Measurements from ENCODE around the gene GALP.
"Not testable (repeated sequence)": the region's sequence is repeated elsewhere in the genome, so short reads cannot be mapped to it uniquely, and the experiment has no call there.

The GALP gene

GRCh38 chr19:56148955-56149655 lies 26.7 kb upstream of the GALP start:
- not testable (repeated sequence) for DNase-seq

GRCh38 chr19:56149656-56150038 lies 26.2 kb upstream of the GALP start:
- DNase-seq, result no peak

- DNase-seq, result no peak
Measured at GRCh38 chr19:56150358-56150757, 25.4 kb upstream of the GALP start.

GRCh38 chr19:56152644-56153043 lies 23.2 kb upstream of the GALP start:
- DNase-seq, result no peak

- DNase-seq, result no peak
Measured at GRCh38 chr19:56153507-56153906, 22.3 kb upstream of the GALP start.

GRCh38 chr19:56155124-56155687 lies 20.6 kb upstream of the GALP start:
- DNase-seq, result no peak

GRCh38 chr19:56156768-56157167 lies 19.0 kb upstream of the GALP start:
- DNase-seq, result no peak

GRCh38 chr19:56158170-56158757 lies 17.5 kb upstream of the GALP start:
- no peak for DNase-seq

- no peak for DNase-seq
Measured at GRCh38 chr19:56159009-56159559, 16.7 kb upstream of the GALP start.

GRCh38 chr19:56159622-56160271 lies 16.1 kb upstream of the GALP start:
- DNase-seq, result no peak

- no peak for DNase-seq
Measured at GRCh38 chr19:56161534-56161933, 14.3 kb upstream of the GALP start.

GRCh38 chr19:56162258-56162657 lies 13.6 kb upstream of the GALP start:
- peak; percentile 44 for DNase-seq

GRCh38 chr19:56163097-56163496 lies 12.7 kb upstream of the GALP start:
- DNase-seq, result no peak

- DNase-seq, result no peak
Measured at GRCh38 chr19:56167064-56167578, 8.7 kb upstream of the GALP start.

- DNase-seq, result no peak
Measured at GRCh38 chr19:56170261-56170660, 5.5 kb upstream of the GALP start.

- no peak for DNase-seq
Measured at GRCh38 chr19:56174086-56174485, 1.7 kb upstream of the GALP start.

GRCh38 chr19:56174550-56174949 lies 1.3 kb upstream of the GALP start:
- DNase-seq, result no peak

- not testable (repeated sequence) for DNase-seq
Measured at GRCh38 chr19:56176310-56176709, 502 bp downstream of the GALP start.

- no peak for DNase-seq
Measured at GRCh38 chr19:56176881-56177280, 1.1 kb downstream of the GALP start.

GRCh38 chr19:56177564-56178243 lies 1.9 kb downstream of the GALP start:
- DNase-seq, result no peak

- DNase-seq, result no peak
Measured at GRCh38 chr19:56189785-56190184, 14.0 kb downstream of the GALP start.

GRCh38 chr19:56191115-56191514 lies 15.3 kb downstream of the GALP start:
- DNase-seq, result no peak

GRCh38 chr19:56191711-56192110 lies 15.9 kb downstream of the GALP start:
- no peak for DNase-seq
